ENCODE measurements around the gene DCLRE1C.
"Not testable (repeated sequence)": the region's sequence is repeated elsewhere in the genome, so short reads cannot be mapped to it uniquely, and the experiment has no call there.

GRCh38 chr10:14864466-14864865, 89.4 kb downstream of the DCLRE1C start:
- not testable (repeated sequence) for TF ChIP-seq CTCF, POLR2AphosphoS5 (IDR thresholded peaks at IDR 0.05)

All from suprapubic skin (tissue), 3 donors.